ENCODE results near the gene RNF4.

DNA sequence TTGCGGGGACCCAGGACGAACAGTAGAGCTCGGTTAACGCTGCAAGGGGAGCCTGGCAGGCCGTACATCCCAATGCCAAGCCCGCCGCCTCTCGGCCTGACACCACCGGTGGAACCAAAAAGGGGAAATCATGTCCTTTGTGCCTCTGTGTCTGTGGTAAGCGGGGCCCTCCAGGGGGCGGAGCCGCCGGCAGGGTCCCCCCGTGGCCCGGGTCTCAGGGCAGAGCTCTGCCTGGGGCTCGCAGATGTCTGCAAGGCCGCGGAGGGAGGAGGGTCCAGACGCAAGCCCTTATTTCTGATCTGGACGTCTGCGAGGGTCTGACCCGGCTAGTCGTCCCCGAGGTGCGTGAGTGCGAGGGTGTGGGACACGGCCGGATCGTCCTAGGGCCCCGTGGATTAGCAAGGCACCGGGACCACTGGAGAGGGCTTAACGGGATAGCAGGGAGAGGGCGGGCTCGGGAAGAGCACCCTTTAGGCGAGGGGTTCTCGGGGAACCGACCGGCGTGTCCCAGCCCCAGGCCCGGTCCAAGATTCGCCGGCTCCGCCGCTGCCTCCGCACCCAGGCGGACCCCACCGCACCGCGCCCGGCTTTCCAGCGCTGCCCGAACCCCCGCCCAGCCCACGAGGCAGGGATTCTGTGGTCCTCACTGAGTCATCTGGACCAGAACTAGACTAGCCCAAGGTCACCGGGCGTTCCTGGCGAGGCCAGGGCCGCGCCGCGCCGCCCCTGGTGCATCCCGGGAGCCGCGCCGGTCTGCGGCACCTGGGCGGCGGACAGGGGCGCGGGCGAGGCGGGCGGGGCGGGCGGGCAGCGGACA is 66.7 kb downstream of the RNF4 start:
- no peak for TF ChIP-seq POLR2A (IDR thresholded peaks at IDR 0.05)
- TF ChIP-seq, protein P1, sequence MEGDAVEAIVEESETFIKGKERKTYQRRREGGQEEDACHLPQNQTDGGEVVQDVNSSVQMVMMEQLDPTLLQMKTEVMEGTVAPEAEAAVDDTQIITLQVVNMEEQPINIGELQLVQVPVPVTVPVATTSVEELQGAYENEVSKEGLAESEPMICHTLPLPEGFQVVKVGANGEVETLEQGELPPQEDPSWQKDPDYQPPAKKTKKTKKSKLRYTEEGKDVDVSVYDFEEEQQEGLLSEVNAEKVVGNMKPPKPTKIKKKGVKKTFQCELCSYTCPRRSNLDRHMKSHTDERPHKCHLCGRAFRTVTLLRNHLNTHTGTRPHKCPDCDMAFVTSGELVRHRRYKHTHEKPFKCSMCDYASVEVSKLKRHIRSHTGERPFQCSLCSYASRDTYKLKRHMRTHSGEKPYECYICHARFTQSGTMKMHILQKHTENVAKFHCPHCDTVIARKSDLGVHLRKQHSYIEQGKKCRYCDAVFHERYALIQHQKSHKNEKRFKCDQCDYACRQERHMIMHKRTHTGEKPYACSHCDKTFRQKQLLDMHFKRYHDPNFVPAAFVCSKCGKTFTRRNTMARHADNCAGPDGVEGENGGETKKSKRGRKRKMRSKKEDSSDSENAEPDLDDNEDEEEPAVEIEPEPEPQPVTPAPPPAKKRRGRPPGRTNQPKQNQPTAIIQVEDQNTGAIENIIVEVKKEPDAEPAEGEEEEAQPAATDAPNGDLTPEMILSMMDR (IDR thresholded peaks at IDR 0.05), result peak in 1 of 4 experiments; percentile 13

All from uterus (tissue), 2 donors.